Naive thymus-derived CD4-positive, alpha-beta T cell (primary cell): ENCODE results near the gene GGA1. TPM values are rescaled to one million over a fixed set of nuclear protein-coding genes. Genes with fewer than 3 reads are reported as not detected.
A peak's percentile ranks its signal among the peaks of the same experiment; 100 is the strongest.
"Not testable (repeated sequence)": the region's sequence is repeated elsewhere in the genome, so short reads cannot be mapped to it uniquely, and the experiment has no call there.

Experiments used
- ATAC-seq: fragments of 150-1000 bp; cut with Tn5 transposase; 2 replicates; pipeline ENCODE4 v1.10.0; 2021; ENCODE audit warnings: mild to moderate bottlenecking, moderate library complexity
- CTCF ChIA-PET: fragments of 350-600 bp; sonication (Branson Sonifier 250); formaldehyde crosslinking; loops from one replicate; lab custom pipeline; 2021; ENCODE audit warnings: antibody characterized with exemption; lab: Charles Lee
- POLR2A ChIA-PET: fragments of 350-600 bp; sonication (Branson Sonifier 250); formaldehyde crosslinking; loops from one replicate; lab custom pipeline; 2021; ENCODE audit warnings: antibody characterized with exemption, inconsistent platforms; lab: Charles Lee
- DNase-seq, 9 donors: peaks; one replicate each; pipeline versions ENCODE4 v3.0.0 to v3.0.0-alpha.2; 2020 to 2022; ENCODE audit warnings: mixed read lengths in 1 of 9
- H3K27ac ChIP-seq: one replicate; pipeline ENCODE4 v1.7.0; 2013; ENCODE audit warnings: mild to moderate bottlenecking, low read depth, low read length, moderate library complexity
- H3K27me3 ChIP-seq, 2 donors: one replicate each; pipeline ENCODE4 v1.7.0; 2013; ENCODE audit warnings: low read length in 2 of 2, mild to moderate bottlenecking in 2 of 2, moderate library complexity in 2 of 2; ENCODE audit not compliant: control insufficient read depth in 2 of 2, insufficient read depth in 2 of 2
- H3K36me3 ChIP-seq, 3 experiments: 1 replicate in 2 of 3; 2 replicates in 1 of 3; pipeline ENCODE4 v1.7.0; 2013; ENCODE audit warnings: low read length in 3 of 3, mild to moderate bottlenecking in 3 of 3, moderate library complexity in 1 of 3; ENCODE audit not compliant: insufficient read depth in 3 of 3, control insufficient read depth in 2 of 3
- H3K4me1 ChIP-seq, 2 donors: one replicate each; pipeline ENCODE4 v1.7.0; 2013; ENCODE audit warnings: low read length in 2 of 2, mild to moderate bottlenecking in 2 of 2, moderate library complexity in 1 of 2; ENCODE audit not compliant: control insufficient read depth in 2 of 2, insufficient read depth in 2 of 2
- H3K4me3 ChIP-seq: 2 replicates; pipeline ENCODE4 v1.7.0; 2013; ENCODE audit warnings: mild to moderate bottlenecking, low read length
- H3K9me3 ChIP-seq, 3 experiments: 1 replicate in 2 of 3; 2 replicates in 1 of 3; pipeline ENCODE4 v1.7.0; 2013; ENCODE audit warnings: low read length in 3 of 3; ENCODE audit not compliant: control insufficient read depth in 2 of 3
- H3K27ac Mint-ChIP-seq, 9 donors: one replicate each; pipeline ENCODE4 v1.8.0; 2020 to 2022; ENCODE audit warnings: mixed read lengths in 9 of 9, mild to moderate bottlenecking in 8 of 9, moderate library complexity in 5 of 9, inconsistent platforms in 2 of 9
- H3K27me3 Mint-ChIP-seq, 5 donors: one replicate each; pipeline ENCODE4 v1.8.0; 2021 to 2022; ENCODE audit warnings: mixed read lengths in 5 of 5, mild to moderate bottlenecking in 1 of 5
- H3K36me3 Mint-ChIP-seq, 5 donors: one replicate each; pipeline ENCODE4 v1.8.0; 2020 to 2022; ENCODE audit warnings: mixed read lengths in 5 of 5, mild to moderate bottlenecking in 3 of 5, inconsistent platforms in 1 of 5
- H3K4me1 Mint-ChIP-seq, 7 donors: one replicate each; pipeline ENCODE4 v1.8.0; 2020 to 2022; ENCODE audit warnings: mixed read lengths in 7 of 7, mild to moderate bottlenecking in 3 of 7, inconsistent platforms in 1 of 7
- H3K4me3 Mint-ChIP-seq, 10 donors: one replicate each; pipeline ENCODE4 v1.8.0; 2020 to 2022; ENCODE audit warnings: mild to moderate bottlenecking in 10 of 10, mixed read lengths in 10 of 10, moderate library complexity in 6 of 10, inconsistent platforms in 2 of 10
- H3K9me3 Mint-ChIP-seq, 11 donors: one replicate each; pipeline ENCODE4 v1.8.0; 2020 to 2022; ENCODE audit warnings: mixed read lengths in 11 of 11, mild to moderate bottlenecking in 4 of 11, inconsistent platforms in 1 of 11, moderate library complexity in 1 of 11
- intact Hi-C, 2 donors: fragments of 100-400 bp; cut with micrococcal nuclease; formaldehyde crosslinking; loops; one replicate each; pipeline ENCODE4 v1.15.1; 2023
- polyA plus RNA-seq, 2 donors: library from polyadenylated mRNA; unstranded; fragments of 300-500 nt; fragmentation: Illumina TruSeq; gene quantifications; one replicate each; pipeline ENCODE4 v1.2.3, GENCODE V29; 2021
- total RNA-seq, 6 experiments: library from RNA in 5 of 6; stranded (reverse) in 5 of 6; gene quantifications; 1 replicate in 5 of 6; 2 replicates in 1 of 6; pipeline ENCODE4 v1.2.3 and lab custom pipeline; 2021 to 2026

GGA1 gene
- total and polyA plus RNA-seq, 7 experiments from 2014 or later, result 20.8 to 124 (median 87.2) TPM

GRCh38 chr22:37581504-37581903 lies 27.1 kb upstream of the GGA1 start:
- POLR2A ChIA-PET, result interaction anchor here (0.8 to 1.4 kb wide), 2 partner anchors 8 to 16 kb away, joined by 3 read pairs; no protein-coding TSS in a partner anchor
- H3K27ac Mint-ChIP-seq, result no peak overlapping the region

GRCh38 chr22:37582526-37582925 lies 26.1 kb upstream of the GGA1 start:
- CTCF ChIA-PET, result interaction anchor here (0.7 to 1.8 kb wide), 3 partner anchors 10 to 16 kb away, joined by 3 to 9 read pairs (median 4); no protein-coding TSS in a partner anchor
- H3K4me3 ChIP-seq, result no peak overlapping the region
- no peaks in the 10 kb centered on the region for H3K36me3 ChIP-seq
- Mint-ChIP-seq H3K9me3 (no peaks in the 10 kb centered on the region), H3K4me1 (peaks cover 11 to 28% (median 18%) of the 10 kb centered on the region in 7 donors), H3K27me3 (peaks cover 0 to 27% (median 0%) of the 10 kb centered on the region in 5 donors), H3K36me3 (no peaks in the 10 kb centered on the region), H3K4me3 (no peak overlapping the region), H3K27ac (no peak overlapping the region)
- no peak for ATAC-seq
- no peak overlapping the region for H3K27ac ChIP-seq
- intact Hi-C loops, result no loop called here
- POLR2A ChIA-PET, result interaction anchor here (0.7 to 1.4 kb wide), 2 partner anchors 17 to 78 kb away, joined by 3 read pairs; no protein-coding TSS in a partner anchor
- H3K4me1 ChIP-seq, result peaks cover 2 to 7% of the 10 kb centered on the region in 2 donors
- no peaks in the 10 kb centered on the region for H3K9me3 ChIP-seq
- no peaks in the 10 kb centered on the region for H3K27me3 ChIP-seq
- DNase-seq, result no peak

More at GRCh38 chr22:37581504-37581903, 27.1 kb upstream of the GGA1 start:
- Histone ChIP-seq H3K4me3 (no peak overlapping the region), H3K4me1 (peaks cover 2 to 7% of the 10 kb centered on the region in 2 donors), H3K9me3 (no peaks in the 10 kb centered on the region), H3K27me3 (no peaks in the 10 kb centered on the region), H3K36me3 (no peaks in the 10 kb centered on the region), H3K27ac (no peak overlapping the region)
- intact Hi-C loops, result no loop called here
- Mint-ChIP-seq H3K36me3 (no peaks in the 10 kb centered on the region), H3K4me1 (peaks cover 11 to 28% (median 20%) of the 10 kb centered on the region in 7 donors), H3K9me3 (no peaks in the 10 kb centered on the region), H3K4me3 (peak overlapping the region in 2 of 10 donors; percentile 25 to 47), H3K27me3 (peaks cover 0 to 22% (median 0%) of the 10 kb centered on the region in 5 donors)
- ATAC-seq, result no peak
- CTCF ChIA-PET, result no interaction called here
- DNase-seq, result no peak

- no peaks in the 10 kb centered on the region for H3K36me3 Mint-ChIP-seq
- POLR2A ChIA-PET, result interaction anchor here (1.2 kb wide), 1 partner anchor 7 kb away, joined by 3 read pairs; no protein-coding TSS in a partner anchor
- no peak for DNase-seq
- intact Hi-C loops, result no loop called here
- peaks cover 11 to 18% (median 12%) of the 10 kb centered on the region in 7 donors for H3K4me1 Mint-ChIP-seq
- no peaks in the 10 kb centered on the region for H3K36me3 ChIP-seq
- no peak overlapping the region for H3K27ac ChIP-seq
- CTCF ChIA-PET, result interaction anchor here (0.5 to 4.4 kb wide), 4 partner anchors 22 to 248 kb away, joined by 3 to 56 read pairs (median 3); no protein-coding TSS in a partner anchor
- no peak overlapping the region for H3K4me3 Mint-ChIP-seq
- no peak overlapping the region for H3K27ac Mint-ChIP-seq
- no peaks in the 10 kb centered on the region for H3K9me3 ChIP-seq
- H3K27me3 Mint-ChIP-seq, result peaks cover 0 to 15% (median 3%) of the 10 kb centered on the region in 5 donors
- no peak for ATAC-seq
- H3K27me3 ChIP-seq, result no peaks in the 10 kb centered on the region
- no peak overlapping the region for H3K4me3 ChIP-seq
- no peaks in the 10 kb centered on the region for H3K9me3 Mint-ChIP-seq
- H3K4me1 ChIP-seq, result peaks cover 0 to 5% of the 10 kb centered on the region in 2 donors
Measured at GRCh38 chr22:37588546-37589215, 20.0 kb upstream of the GGA1 start.

- no peaks in the 10 kb centered on the region for H3K36me3 Mint-ChIP-seq
- Histone ChIP-seq H3K36me3 (no peaks in the 10 kb centered on the region), H3K27me3 (no peaks in the 10 kb centered on the region), H3K4me3 (no peak overlapping the region), H3K27ac (no peak overlapping the region), H3K4me1 (peaks cover 0 to 5% of the 10 kb centered on the region in 2 donors), H3K9me3 (no peaks in the 10 kb centered on the region)
- H3K4me3 Mint-ChIP-seq, result no peak overlapping the region
- peaks cover 0 to 19% (median 3%) of the 10 kb centered on the region in 5 donors for H3K27me3 Mint-ChIP-seq
- intact Hi-C loops, result loop anchor here in 1 of 2 donors (5.0 kb wide), 1 partner anchor 102 kb away; the partner anchor contains the start of gene MFNG
- no peak overlapping the region for H3K27ac Mint-ChIP-seq
- ChIA-PET POLR2A (interaction anchor here (1.2 kb wide), 2 partner anchors 8 to 10 kb away, joined by 3 to 5 read pairs; partner anchors contain the start of gene LGALS2), CTCF (interaction anchor here (0.6 to 4.4 kb wide), 5 partner anchors 23 to 274 kb away, joined by 3 to 56 read pairs (median 5); no protein-coding TSS in a partner anchor)
- ATAC-seq (no peak), DNase-seq (no peak)
- peaks cover 11 to 18% (median 12%) of the 10 kb centered on the region in 7 donors for H3K4me1 Mint-ChIP-seq
- H3K9me3 Mint-ChIP-seq, result no peaks in the 10 kb centered on the region
Measured at GRCh38 chr22:37589636-37590035, 19.0 kb upstream of the GGA1 start.

- not testable (repeated sequence) for ATAC-seq, DNase-seq, H3K36me3 ChIP-seq, H3K27me3 ChIP-seq, H3K9me3 ChIP-seq, H3K4me1 ChIP-seq, H3K4me3 Mint-ChIP-seq, H3K9me3 Mint-ChIP-seq, H3K4me3 ChIP-seq, H3K27ac ChIP-seq, H3K36me3 Mint-ChIP-seq
- intact Hi-C loops, result loop anchor here in 1 of 2 donors (5.0 kb wide), 1 partner anchor 104 kb away; the partner anchor contains the start of gene MFNG
- H3K27ac Mint-ChIP-seq, result peak overlapping the region in 2 of 9 donors; percentile 79 to 84
- H3K4me1 Mint-ChIP-seq, result peaks cover 11 to 14% (median 12%) of the 10 kb centered on the region in 7 donors
- POLR2A ChIA-PET, result interaction anchor here (1.9 to 2.6 kb wide), 3 partner anchors 17 to 25 kb away, joined by 4 to 38 read pairs (median 26); partner anchors contain the start of gene GGA1
- CTCF ChIA-PET, result interaction anchor here (0.6 to 4.4 kb wide), 6 partner anchors 17 to 911 kb away, joined by 3 to 56 read pairs (median 17); partner anchors contain the start of gene GGA1
- peaks cover 0 to 16% (median 0%) of the 10 kb centered on the region in 5 donors for H3K27me3 Mint-ChIP-seq
Measured at GRCh38 chr22:37591081-37591480, 17.6 kb upstream of the GGA1 start.

- Histone ChIP-seq H3K36me3 (no peaks in the 10 kb centered on the region), H3K4me3 (peak overlapping the region; percentile 1), H3K9me3 (no peaks in the 10 kb centered on the region), H3K4me1 (peaks cover 0 to 5% of the 10 kb centered on the region in 2 donors), H3K27ac (peak overlapping the region; percentile 56), H3K27me3 (no peaks in the 10 kb centered on the region)
- intact Hi-C loops, result loop anchor here (1.0 to 5.0 kb wide), 7 partner anchors 12 to 105 kb away; partner anchors contain the start of genes GGA1 (in 2 of the 2), LGALS2 (in 1 of the 2) and MFNG (in 1 of the 2)
- DNase-seq (no peak), ATAC-seq (no peak)
- CTCF ChIA-PET, result interaction anchor here (0.6 to 4.4 kb wide), 25 partner anchors 9 to 274 kb away, joined by 3 to 56 read pairs (median 6); partner anchors contain the start of genes CDC42EP1, GCAT, GGA1 and LGALS2
- POLR2A ChIA-PET, result interaction anchor here (0.8 to 2.6 kb wide), 12 partner anchors 10 to 94 kb away, joined by 3 to 38 read pairs (median 4); partner anchors contain the start of genes GGA1, LGALS2 and NOL12
- Mint-ChIP-seq H3K27me3 (peaks cover 0 to 13% (median 0%) of the 10 kb centered on the region in 5 donors), H3K36me3 (no peaks in the 10 kb centered on the region), H3K4me3 (peak overlapping the region; percentile 69 to 88 (median 80)), H3K4me1 (peaks cover 11 to 14% (median 12%) of the 10 kb centered on the region in 7 donors), H3K9me3 (no peaks in the 10 kb centered on the region), H3K27ac (peak overlapping the region; percentile 6 to 96 (median 81))
Measured at GRCh38 chr22:37591823-37592404, 16.7 kb upstream of the GGA1 start.
